Natural killer cell (primary cell): ENCODE data around the gene ADGRL1. TPM values are rescaled to one million over a fixed set of nuclear protein-coding genes. Genes with fewer than 3 reads are reported as not detected.

ENCODE experiments used
- ATAC-seq, 3 donors: fragments of 150-1000 bp in 2 of 3; fragments of 200-7000 bp in 1 of 3; cut with Tn5 transposase; 1 replicate in 1 of 3; 2 replicates in 2 of 3; pipeline ENCODE4 v1.10.0; 2021; ENCODE audit warnings: mild to moderate bottlenecking in 2 of 3, moderate library complexity in 2 of 3
- DNase-seq, 2 donors: peaks; one replicate each; pipeline versions ENCODE4 v3.0.0 to v3.0.0-alpha.2; 2013 to 2021; ENCODE audit warnings: mixed read lengths in 1 of 2
- H3K27ac ChIP-seq: one replicate; pipeline ENCODE4 v1.5.1; 2013; ENCODE audit warnings: mild to moderate bottlenecking, low read length
- H3K27me3 ChIP-seq: one replicate; pipeline ENCODE4 v1.6.1; 2013; ENCODE audit warnings: low read length; ENCODE audit not compliant: control insufficient read depth, insufficient read depth
- H3K36me3 ChIP-seq: one replicate; pipeline ENCODE4 v1.6.1; 2013; ENCODE audit warnings: low read length; ENCODE audit not compliant: control insufficient read depth, insufficient read depth
- H3K4me1 ChIP-seq: one replicate; pipeline ENCODE4 v1.6.1; 2013; ENCODE audit warnings: low read length; ENCODE audit not compliant: control insufficient read depth, insufficient read depth
- H3K4me3 ChIP-seq: one replicate; pipeline ENCODE4 v1.5.1; 2013; ENCODE audit warnings: low read length
- H3K9me3 ChIP-seq: one replicate; pipeline ENCODE4 v1.6.1; 2013; ENCODE audit warnings: low read length; ENCODE audit not compliant: control insufficient read depth, insufficient read depth
- H3K27ac Mint-ChIP-seq, 2 donors: one replicate each; pipeline ENCODE4 v1.8.0; 2022; ENCODE audit warnings: mild to moderate bottlenecking in 2 of 2, mixed read lengths in 2 of 2, moderate library complexity in 1 of 2
- H3K27me3 Mint-ChIP-seq, 2 donors: one replicate each; pipeline ENCODE4 v1.8.0; 2022; ENCODE audit warnings: low read depth in 2 of 2, mixed read lengths in 2 of 2
- H3K36me3 Mint-ChIP-seq: one replicate; pipeline ENCODE4 v1.8.0; 2022; ENCODE audit warnings: mixed read lengths
- H3K4me1 Mint-ChIP-seq, 2 donors: one replicate each; pipeline ENCODE4 v1.8.0; 2022; ENCODE audit warnings: mixed read lengths in 2 of 2
- H3K4me3 Mint-ChIP-seq: one replicate; pipeline ENCODE4 v1.8.0; 2022; ENCODE audit warnings: mild to moderate bottlenecking, moderate library complexity, mixed read lengths
- H3K9me3 Mint-ChIP-seq, 2 donors: one replicate each; pipeline ENCODE4 v1.8.0; 2022; ENCODE audit warnings: mixed read lengths in 2 of 2
- WGBS: methylation state at CpG from one replicate; pipeline ENCODE4 v1.1.7; 2013; ENCODE audit warnings: missing lambda C conversion rate; ENCODE audit not compliant: insufficient coverage; 5-methylcytosine and 5-hydroxymethylcytosine counted together
- intact Hi-C: fragments of 100-400 bp; cut with micrococcal nuclease; formaldehyde crosslinking; loops from one replicate; pipeline ENCODE4 v1.14.2; 2022
- total RNA-seq, 4 donors: library from RNA; stranded (reverse); fragments of 120-200 nt in 1 of 4; gene quantifications; one replicate each; pipeline versions ENCODE4 v1.2.3 to v1.2.4, GENCODE V29; 2013 to 2022
- TF ChIP-seq, protein P1 (sequence below): fragments of 200-600 bp; IDR thresholded peaks from one replicate; pipeline ENCODE4 v1.8.0; 2022; ENCODE audit warnings: antibody characterized with exemption

Gene ADGRL1
- total RNA-seq, 3 donors from 2014 or later (not counting 1 experiment from before 2014, with no cell fraction given), result 47.3 to 54.3 (median 52.7) TPM

- H3K27ac ChIP-seq, result peak overlapping the region; percentile 50
- ATAC-seq (no peak), DNase-seq (no peak)
- Mint-ChIP-seq H3K4me1 (peaks cover 26 to 36% of the 10 kb centered on the region in 2 donors), H3K36me3 (no peaks in the 10 kb centered on the region), H3K4me3 (peak overlapping the region; percentile 90), H3K27me3 (no peaks in the 10 kb centered on the region), H3K9me3 (no peaks in the 10 kb centered on the region), H3K27ac (peak overlapping the region; percentile 88 to 90)
- no peaks in the 10 kb centered on the region for H3K27me3 ChIP-seq
- under 1% methylated on average over 38 of the region's 38 CpGs for WGBS
- H3K9me3 ChIP-seq, result no peaks in the 10 kb centered on the region
- no peaks in the 10 kb centered on the region for H3K36me3 ChIP-seq
- TF ChIP-seq, protein P1, sequence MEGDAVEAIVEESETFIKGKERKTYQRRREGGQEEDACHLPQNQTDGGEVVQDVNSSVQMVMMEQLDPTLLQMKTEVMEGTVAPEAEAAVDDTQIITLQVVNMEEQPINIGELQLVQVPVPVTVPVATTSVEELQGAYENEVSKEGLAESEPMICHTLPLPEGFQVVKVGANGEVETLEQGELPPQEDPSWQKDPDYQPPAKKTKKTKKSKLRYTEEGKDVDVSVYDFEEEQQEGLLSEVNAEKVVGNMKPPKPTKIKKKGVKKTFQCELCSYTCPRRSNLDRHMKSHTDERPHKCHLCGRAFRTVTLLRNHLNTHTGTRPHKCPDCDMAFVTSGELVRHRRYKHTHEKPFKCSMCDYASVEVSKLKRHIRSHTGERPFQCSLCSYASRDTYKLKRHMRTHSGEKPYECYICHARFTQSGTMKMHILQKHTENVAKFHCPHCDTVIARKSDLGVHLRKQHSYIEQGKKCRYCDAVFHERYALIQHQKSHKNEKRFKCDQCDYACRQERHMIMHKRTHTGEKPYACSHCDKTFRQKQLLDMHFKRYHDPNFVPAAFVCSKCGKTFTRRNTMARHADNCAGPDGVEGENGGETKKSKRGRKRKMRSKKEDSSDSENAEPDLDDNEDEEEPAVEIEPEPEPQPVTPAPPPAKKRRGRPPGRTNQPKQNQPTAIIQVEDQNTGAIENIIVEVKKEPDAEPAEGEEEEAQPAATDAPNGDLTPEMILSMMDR, result no peak
- H3K4me3 ChIP-seq, result peak overlapping the region; percentile 46
- peaks cover 25% of the 10 kb centered on the region for H3K4me1 ChIP-seq
- intact Hi-C loops, result loop anchor here (1.0 to 5.0 kb wide), 8 partner anchors 18 to 393 kb away; partner anchors contain the start of genes DDX39A, PTGER1, SAMD1 and TECR
Observed at GRCh38 chr19:14135985-14136508, 69.9 kb downstream of the ADGRL1 start.

- no peak for ATAC-seq
- H3K36me3 ChIP-seq, result no peaks in the 10 kb centered on the region
- WGBS, result 49% methylated on average over 6 of the region's 6 CpGs
- intact Hi-C loops, result loop anchor here (5.0 kb wide), 2 partner anchors 43 to 342 kb away; partner anchors contain the start of genes PTGER1 and SAMD1
- Mint-ChIP-seq H3K9me3 (no peaks in the 10 kb centered on the region), H3K27me3 (no peaks in the 10 kb centered on the region), H3K27ac (peak overlapping the region; percentile 88 to 90), H3K36me3 (no peaks in the 10 kb centered on the region), H3K4me3 (peak overlapping the region; percentile 90), H3K4me1 (peaks cover 26 to 36% of the 10 kb centered on the region in 2 donors)
- peaks cover 25% of the 10 kb centered on the region for H3K4me1 ChIP-seq
- H3K9me3 ChIP-seq, result no peaks in the 10 kb centered on the region
- no peaks in the 10 kb centered on the region for H3K27me3 ChIP-seq
- DNase-seq, result no peak
- TF ChIP-seq, protein P1, result no peak
- H3K4me3 ChIP-seq, result no peak overlapping the region
- no peak overlapping the region for H3K27ac ChIP-seq
Observed at GRCh38 chr19:14135355-14135754, 70.6 kb downstream of the ADGRL1 start.

DNA sequence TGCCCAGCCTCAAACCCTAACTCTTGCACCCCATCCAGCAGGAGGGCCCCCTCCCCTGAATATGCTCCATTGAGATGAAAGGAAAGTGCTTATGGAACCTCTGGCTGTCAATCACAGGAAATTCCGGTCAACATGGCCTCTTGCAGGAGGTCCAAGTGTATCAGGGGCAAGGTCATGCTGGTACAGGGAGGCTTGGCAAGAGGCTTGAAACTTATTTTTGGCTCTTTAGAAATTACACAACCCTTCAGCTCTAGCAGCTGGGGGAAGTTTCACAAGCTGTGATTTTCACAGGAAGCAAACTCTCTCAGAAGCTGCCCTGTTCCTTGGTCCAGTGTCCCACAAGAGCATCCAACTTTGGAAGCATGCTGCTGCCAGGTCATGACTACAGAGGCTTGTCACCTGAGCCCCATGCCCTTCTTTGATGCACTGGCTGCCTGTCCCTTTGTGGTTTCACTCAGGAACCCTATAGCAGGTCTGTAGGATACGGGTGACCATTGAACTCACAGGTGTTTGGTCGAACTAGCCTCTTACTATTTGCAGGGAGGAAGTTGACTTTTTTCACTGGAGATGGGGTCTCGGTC lies 78.0 kb downstream of the ADGRL1 start:
- Histone ChIP-seq H3K4me3 (no peak overlapping the region), H3K4me1 (peaks cover 11% of the 10 kb centered on the region), H3K27me3 (no peaks in the 10 kb centered on the region), H3K36me3 (no peaks in the 10 kb centered on the region), H3K27ac (no peak overlapping the region), H3K9me3 (no peaks in the 10 kb centered on the region)
- Mint-ChIP-seq H3K27me3 (no peaks in the 10 kb centered on the region), H3K36me3 (no peaks in the 10 kb centered on the region), H3K9me3 (no peaks in the 10 kb centered on the region), H3K4me1 (no peaks in the 10 kb centered on the region), H3K27ac (no peak overlapping the region), H3K4me3 (no peak overlapping the region)
- intact Hi-C loops, result no loop called here
- 73% methylated on average over 4 of the region's 4 CpGs for WGBS
- ATAC-seq (peak in 2 of 3 donors; percentile 12 to 32), DNase-seq (no peak)
- TF ChIP-seq, protein P1, result no peak
